HCT116 (cell line): Measurements from ENCODE around the gene DAZAP2. TPM values are rescaled to one million over a fixed set of nuclear protein-coding genes. Genes with fewer than 3 reads are reported as not detected.

ENCODE experiments used
- ATAC-seq: fragments of 200-7000 bp; cut with Tn5 transposase; 2 replicates; pipeline ENCODE4 v1.9.1; 2020; ENCODE audit warnings: mild to moderate bottlenecking, moderate library complexity
- BruUV-seq: library from RNA; stranded (reverse); fragments of 400-500 nt; replicated peaks from 2 replicates; lab custom pipeline; 2021; lab: Mats Ljungman, UMichigan
- CTCF ChIA-PET: fragments of 300-600 bp; sonication (Branson Sonifier 250); formaldehyde crosslinking; loops from one replicate; lab custom pipeline; 2021; ENCODE audit warnings: antibody characterized with exemption; lab: Charles Lee
- POLR2A ChIA-PET: fragments of 300-600, 350-600 bp; sonication (Branson Sonifier 250); formaldehyde crosslinking; loops from one replicate; lab custom pipeline; 2021; ENCODE audit warnings: antibody characterized with exemption; lab: Charles Lee
- RAD21 ChIA-PET, 2 experiments: fragments of 300-600 bp; sonication (Branson Sonifier 250); formaldehyde crosslinking; loops; one replicate each; lab custom pipeline; 2023; ENCODE audit warnings: low total read pairs in 2 of 2; ENCODE audit not compliant: uncharacterized antibody in 2 of 2, unreplicated experiment in 2 of 2, low non-redundant PET in 1 of 2; lab: Charles Lee
- DNase-seq: peaks from one replicate; pipeline ENCODE4 v3.0.0-alpha.2; 2010; ENCODE audit warnings: low read depth, low spot score
- H2AFZ ChIP-seq: fragments of 200-600 bp; shearing (Covaris generic), sonication (generic); 2 replicates; pipeline ENCODE4 v1.6.1; 2017; ENCODE audit warnings: low read depth, mixed run types, mixed read lengths, antibody characterized with exemption, low read length; ENCODE audit not compliant: poor library complexity, severe bottlenecking
- H3K27ac ChIP-seq: 2 replicates; pipeline ENCODE4 v1.5.1; 2012; ENCODE audit warnings: low read depth, low read length
- H3K27me3 ChIP-seq: fragments of 200-600 bp; sonication (generic); 2 replicates; pipeline ENCODE4 v1.6.1; 2016; ENCODE audit warnings: mixed run types, low read length, mixed read lengths; ENCODE audit not compliant: insufficient read depth
- H3K36me3 ChIP-seq, 2 experiments: fragments of 200-500 bp in 1 of 2; fragments of 200-600 bp in 1 of 2; sonication (Bioruptor generic) in 1 of 2; sonication (generic) in 1 of 2; 2 replicates each; pipeline versions ENCODE4 v1.5.1 to v1.6.1; 2014 to 2016; ENCODE audit warnings: low read length in 2 of 2, inconsistent platforms in 1 of 2, mixed read lengths in 1 of 2, mixed run types in 1 of 2; ENCODE audit not compliant: insufficient read depth in 2 of 2, control insufficient read depth in 1 of 2
- H3K4me1 ChIP-seq, 2 experiments: fragments of 200-600 bp in 1 of 2; sonication (generic) in 1 of 2; 2 replicates each; pipeline versions ENCODE4 v1.5.1 to v1.6.1; 2012 to 2017; ENCODE audit warnings: low read length in 2 of 2, inconsistent platforms in 1 of 2, mild to moderate bottlenecking in 1 of 2, mixed read lengths in 1 of 2, mixed run types in 1 of 2, moderate library complexity in 1 of 2; ENCODE audit not compliant: insufficient read depth in 2 of 2, control insufficient read depth in 1 of 2
- H3K4me2 ChIP-seq: fragments of 200-600 bp; sonication (generic); 2 replicates; pipeline ENCODE4 v1.6.1; 2017; ENCODE audit warnings: mixed run types, low read length, mixed read lengths
- H3K4me3 ChIP-seq, 2 experiments: fragments of 200-600 bp in 1 of 2; sonication (generic) in 1 of 2; replicated peaks in 1 of 2; 2 replicates each; pipeline ENCODE4 v1.5.1; 2011 to 2016; ENCODE audit warnings: low read length in 2 of 2, control low read depth in 1 of 2, low read depth in 1 of 2, mild to moderate bottlenecking in 1 of 2, mixed read lengths in 1 of 2, mixed run types in 1 of 2
- H3K79me2 ChIP-seq: fragments of 200-600 bp; sonication (generic); 2 replicates; pipeline ENCODE4 v1.6.1; 2017; ENCODE audit warnings: mild to moderate bottlenecking, mixed run types, low read length, moderate library complexity, mixed read lengths; ENCODE audit not compliant: insufficient read depth
- H3K9ac ChIP-seq: fragments of 200-600 bp; sonication (generic); 2 replicates; pipeline ENCODE4 v1.6.1; 2016; ENCODE audit warnings: low read length, mixed read lengths
- H3K9me2 ChIP-seq: fragments of 200-600 bp; sonication (generic), shearing (Covaris generic); 2 replicates; pipeline ENCODE4 v1.6.1; 2017; ENCODE audit warnings: mixed run types, mild to moderate bottlenecking, moderate library complexity; ENCODE audit not compliant: insufficient read depth
- H3K9me3 ChIP-seq, 2 experiments: fragments of 200-500 bp in 1 of 2; fragments of 200-600 bp in 1 of 2; sonication (Bioruptor generic) in 1 of 2; sonication (generic) in 1 of 2; 2 replicates each; pipeline ENCODE4 v1.6.1; 2014 to 2017; ENCODE audit warnings: low read length in 2 of 2, mixed read lengths in 2 of 2, inconsistent platforms in 1 of 2, low read depth in 1 of 2, mild to moderate bottlenecking in 1 of 2, mixed run types in 1 of 2, moderate library complexity in 1 of 2; ENCODE audit not compliant: control insufficient read depth in 1 of 2, insufficient read depth in 1 of 2
- H4K20me1 ChIP-seq: fragments of 200-600 bp; sonication (generic), shearing (Covaris generic); 2 replicates; pipeline ENCODE4 v1.6.1; 2017; ENCODE audit warnings: mixed run types, mild to moderate bottlenecking, moderate library complexity; ENCODE audit not compliant: insufficient read depth
- CBX3 ChIP-seq: IDR thresholded peaks from 2 replicates; pipeline ENCODE4 v1.6.1; 2012; ENCODE audit warnings: low read depth
- CTCF ChIP-seq, 3 experiments: fragments of 200-600 bp in 1 of 3; sonication (generic) in 1 of 3; IDR thresholded peaks in 2 of 3; conservative IDR thresholded peaks in 1 of 3; 2 replicates each; pipeline ENCODE4 v1.5.1; 2012 to 2017; ENCODE audit warnings: low read depth in 2 of 3, low read length in 2 of 3, antibody characterized with exemption in 1 of 3, borderline replicate concordance in 1 of 3, control low read depth in 1 of 3, mild to moderate bottlenecking in 1 of 3, mixed read lengths in 1 of 3, mixed run types in 1 of 3, moderate library complexity in 1 of 3; ENCODE audit not compliant: insufficient read depth in 1 of 3
- EGR1 ChIP-seq: IDR thresholded peaks from 2 replicates; pipeline ENCODE4 v1.6.1; 2012; ENCODE audit warnings: low read depth
- ELF1 ChIP-seq: IDR thresholded peaks from 2 replicates; pipeline ENCODE4 v1.6.1; 2012; ENCODE audit warnings: low read depth, borderline replicate concordance
- EZH2 ChIP-seq: fragments of 200-600 bp; sonication (generic); IDR thresholded peaks from 2 replicates; pipeline ENCODE4 v1.6.1; 2017; ENCODE audit warnings: antibody characterized with exemption, mixed run types
- FOSL1 ChIP-seq: IDR thresholded peaks from 2 replicates; pipeline ENCODE4 v1.6.1; 2012; ENCODE audit warnings: low read depth
- MAX ChIP-seq: IDR thresholded peaks from 2 replicates; pipeline ENCODE4 v1.6.1; 2012
- SIN3A ChIP-seq: IDR thresholded peaks from 2 replicates; pipeline ENCODE4 v1.6.1; 2012; ENCODE audit warnings: low read depth
- TCF7L2 ChIP-seq: IDR thresholded peaks from 2 replicates; pipeline ENCODE4 v1.7.0; 2011; ENCODE audit warnings: borderline replicate concordance, inconsistent platforms; ENCODE audit not compliant: insufficient read depth, insufficient read length; ENCODE audit errors: extremely low read depth
- YY1 ChIP-seq: IDR thresholded peaks from 2 replicates; pipeline ENCODE4 v1.6.1; 2011; ENCODE audit warnings: low read length, low read depth, moderate library complexity, mild to moderate bottlenecking; ENCODE audit not compliant: insufficient replicate concordance; ENCODE audit errors: extremely low read depth
- ZFX ChIP-seq: fragments of 450-650 bp; IDR thresholded peaks from 2 replicates; pipeline ENCODE4 v1.6.1; 2017
- ZNF274 ChIP-seq: fragments of 200-500 bp; sonication (Bioruptor generic); IDR thresholded peaks from 2 replicates; pipeline ENCODE4 v1.6.1; 2014; ENCODE audit warnings: mild to moderate bottlenecking, low read depth, low read length, inconsistent platforms
- intact Hi-C: fragments of 100-400 bp; cut with micrococcal nuclease; formaldehyde crosslinking; loops from 2 replicates; pipeline ENCODE4 v1.10.0; 2022
- total RNA-seq: library from RNA; stranded (reverse); gene quantifications from one replicate; pipeline ENCODE4 v1.2.1, GENCODE V29; 2021; ENCODE audit not compliant: unreplicated experiment
- TF ChIP-seq, protein P1 (sequence below): IDR thresholded peaks from 2 replicates; pipeline ENCODE4 v1.6.1; 2012

Gene DAZAP2
- total RNA-seq, 1 experiment from 2014 or later: 157 TPM

GRCh38 chr12:51242120-51242519 is 3.5 kb downstream of the DAZAP2 start:
- H3K27me3 ChIP-seq: no peaks in the 10 kb centered on the region
- no peak for ATAC-seq
- CTCF ChIA-PET: no interaction called here
- no peaks in the 10 kb centered on the region for H3K9me3 ChIP-seq
- H3K4me1 ChIP-seq: peaks cover 12 to 21% of the 10 kb centered on the region in 2 experiments
- H4K20me1 ChIP-seq: no peaks in the 10 kb centered on the region; the same call in 1 of the 2 replicates
- no TSS peak for BruUV-seq
- no peak overlapping the region for H3K4me2 ChIP-seq
- no peaks in the 10 kb centered on the region for H3K9me2 ChIP-seq
- H3K4me3 ChIP-seq: no peak overlapping the region
- no peak for DNase-seq
- TF ChIP-seq ELF1 (no peak), MAX (no peak), ZFX (no peak), TCF7L2 (no peak)
- TF ChIP-seq, all 23 proteins: peak for 0
- Histone ChIP-seq H3K36me3 (peaks cover 40 to 45% of the 10 kb centered on the region in 2 experiments), H2AFZ (no peak overlapping the region), H3K27ac (no peak overlapping the region), H3K79me2 (peaks cover 28% of the 10 kb centered on the region), H3K9ac (no peak overlapping the region)
- RAD21 ChIA-PET: no interaction called here
- intact Hi-C loops: no loop called here
- POLR2A ChIA-PET: no interaction called here

DNA sequence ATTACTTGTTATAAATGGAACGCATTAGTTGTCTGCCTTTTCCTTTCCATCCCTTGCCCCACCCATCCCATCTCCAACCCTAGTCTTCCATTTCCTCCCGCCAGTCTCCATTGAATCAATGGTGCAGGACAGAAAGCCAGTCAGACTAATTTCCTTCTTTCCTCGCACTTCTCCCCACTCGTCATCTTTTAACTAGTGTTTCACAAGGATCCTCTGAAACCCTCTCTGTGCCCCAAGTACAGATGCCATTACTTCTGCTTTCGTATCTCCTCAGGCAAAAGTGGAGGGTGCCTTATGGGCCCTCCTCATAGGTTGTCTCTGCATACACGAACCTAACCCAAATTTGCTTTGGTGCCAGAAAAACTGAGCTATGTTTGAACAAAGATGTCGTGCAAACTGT is 4.2 kb downstream of the DAZAP2 start:
- Histone ChIP-seq H3K4me3 (no peak overlapping the region), H3K4me1 (peaks cover 10 to 20% of the 10 kb centered on the region in 2 experiments), H3K9ac (no peak overlapping the region), H3K9me3 (no peaks in the 10 kb centered on the region), H3K9me2 (no peaks in the 10 kb centered on the region), H3K27me3 (no peaks in the 10 kb centered on the region), H3K27ac (no peak overlapping the region), H3K79me2 (peaks cover 28% of the 10 kb centered on the region), H3K4me2 (no peak overlapping the region), H4K20me1 (no peaks in the 10 kb centered on the region; the same call in 1 of the 2 replicates), H3K36me3 (peaks cover 40 to 45% of the 10 kb centered on the region in 2 experiments), H2AFZ (no peak overlapping the region)
- CTCF ChIA-PET: interaction anchor here (1.9 kb wide), 1 partner anchor 10 kb away, joined by 7 read pairs; no protein-coding TSS in a partner anchor
- intact Hi-C loops: no loop called here
- TF ChIP-seq ELF1: no peak
- TF ChIP-seq FOSL1: no peak
- TF ChIP-seq SIN3A: no peak
- TF ChIP-seq ZNF274: no peak
- TF ChIP-seq CTCF (IDR thresholded peaks at IDR 0.05 in 2 of 3, conservative IDR thresholded peaks at IDR 0.05 in 1 of 3; ENCODE audit: borderline replicate concordance in 1 of 3, insufficient read depth in 1 of 3, low read depth in 2 of 3, low read length in 2 of 3): no peak
- TF ChIP-seq YY1: no peak
- TF ChIP-seq EGR1: no peak
- no peak for TF ChIP-seq EZH2
- TF ChIP-seq, protein P1, sequence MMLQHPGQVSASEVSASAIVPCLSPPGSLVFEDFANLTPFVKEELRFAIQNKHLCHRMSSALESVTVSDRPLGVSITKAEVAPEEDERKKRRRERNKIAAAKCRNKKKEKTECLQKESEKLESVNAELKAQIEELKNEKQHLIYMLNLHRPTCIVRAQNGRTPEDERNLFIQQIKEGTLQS: no peak
- no peak for TF ChIP-seq CBX3
- POLR2A ChIA-PET: no interaction called here
- ATAC-seq (no peak), DNase-seq (no peak)
- RAD21 ChIA-PET: interaction anchor here in 1 of 2 experiments (1.2 kb wide), 1 partner anchor 98 kb away, joined by 4 read pairs; no protein-coding TSS in a partner anchor
- TSS peak; percentile 8 for BruUV-seq
